BJ (cell line): ENCODE results near the gene SNAPIN. TPM values are rescaled to one million over a fixed set of nuclear protein-coding genes. Genes with fewer than 3 reads are reported as not detected.

Experiments used
- CTCF ChIA-PET: fragments of 350-600 bp; formaldehyde crosslinking; extraction: SDS; loops from one replicate; lab custom pipeline; 2021; ENCODE audit warnings: antibody characterized with exemption, inconsistent platforms; lab: Yijun Ruan, JAX
- POLR2A ChIA-PET: fragments of 300-600 bp; sonication (Branson Sonifier 250); formaldehyde crosslinking; extraction: SDS; loops from one replicate; lab custom pipeline; 2021; ENCODE audit warnings: antibody characterized with exemption; lab: Charles Lee
- DNase-seq: peaks from one replicate; pipeline ENCODE4 v3.0.0-alpha.2; 2011; ENCODE audit warnings: low read depth
- H3K27me3 ChIP-seq: 2 replicates; pipeline ENCODE4 v1.6.0; 2011; ENCODE audit warnings: low read length; ENCODE audit not compliant: control insufficient read depth, insufficient read depth
- H3K36me3 ChIP-seq: 2 replicates; pipeline ENCODE4 v1.5.1; 2011; ENCODE audit warnings: low read length; ENCODE audit not compliant: control insufficient read depth, insufficient read depth
- H3K4me3 ChIP-seq: 2 replicates; pipeline ENCODE4 v1.5.1; 2011; ENCODE audit warnings: low read depth, mild to moderate bottlenecking, control low read depth, low read length
- CTCF ChIP-seq: IDR thresholded peaks from 2 replicates; pipeline ENCODE4 v1.5.1; 2011; ENCODE audit warnings: low read depth, mild to moderate bottlenecking, control low read depth, inconsistent platforms, low read length, moderate library complexity; ENCODE audit not compliant: insufficient read depth
- polyA plus RNA-seq: library from polyadenylated mRNA; depleted of rRNA; stranded (reverse); fragments of >200 nt; gene quantifications from 2 replicates; pipeline ENCODE4 v1.2.3, GENCODE V29; 2011

Gene SNAPIN
- polyA plus RNA-seq, 1 experiment = 50.3 TPM

- POLR2A ChIA-PET = no interaction called here
- H3K27me3 ChIP-seq = peaks cover 43% of the 10 kb centered on the region
These were observed 21.6 kb downstream of the SNAPIN start for GRCh38 chr1:153680120-153680403.

GRCh38 chr1:153682730-153683129 lies 24.2 kb downstream of the SNAPIN start:
- ChIA-PET CTCF (no interaction called here), POLR2A (no interaction called here)
- H3K36me3 ChIP-seq = no peaks in the 10 kb centered on the region
- no peak for DNase-seq
- H3K4me3 ChIP-seq = no peak overlapping the region
- H3K27me3 ChIP-seq = peaks cover 52% of the 10 kb centered on the region
- TF ChIP-seq CTCF = no peak

More at GRCh38 chr1:153680120-153680403, 21.6 kb downstream of the SNAPIN start:
- no peak overlapping the region for H3K4me3 ChIP-seq
- TF ChIP-seq CTCF = no peak
- DNase-seq = no peak
- no peaks in the 10 kb centered on the region for H3K36me3 ChIP-seq
- CTCF ChIA-PET = interaction anchor here (0.8 to 1.7 kb wide), 7 partner anchors 9 to 307 kb away, joined by 3 to 5 read pairs (median 3); partner anchors contain the start of genes ILF2 and RAB13

GRCh38 chr1:153683854-153684253 lies 25.4 kb downstream of the SNAPIN start:
- ChIA-PET CTCF (no interaction called here), POLR2A (no interaction called here)
- H3K36me3 ChIP-seq = no peaks in the 10 kb centered on the region
- TF ChIP-seq CTCF = no peak
- peaks cover 42% of the 10 kb centered on the region for H3K27me3 ChIP-seq
- no peak for DNase-seq
- H3K4me3 ChIP-seq = no peak overlapping the region

GRCh38 chr1:153684892-153685291 lies 26.4 kb downstream of the SNAPIN start:
- no peak for DNase-seq
- no peak for TF ChIP-seq CTCF
- H3K36me3 ChIP-seq = no peaks in the 10 kb centered on the region
- POLR2A ChIA-PET = no interaction called here
- CTCF ChIA-PET = interaction anchor here (0.6 kb wide), 1 partner anchor 19 kb away, joined by 5 read pairs; no protein-coding TSS in a partner anchor
- H3K27me3 ChIP-seq = peaks cover 34% of the 10 kb centered on the region
- no peak overlapping the region for H3K4me3 ChIP-seq

GRCh38 chr1:153685544-153686340 lies 27.2 kb downstream of the SNAPIN start:
- no peaks in the 10 kb centered on the region for H3K36me3 ChIP-seq
- POLR2A ChIA-PET = no interaction called here
- CTCF ChIA-PET = interaction anchor here (0.8 kb wide), 1 partner anchor 10 kb away, joined by 3 read pairs; no protein-coding TSS in a partner anchor

More at GRCh38 chr1:153685544-153686340, 27.2 kb downstream of the SNAPIN start:
- Histone ChIP-seq H3K27me3 (peaks cover 28% of the 10 kb centered on the region), H3K4me3 (no peak overlapping the region)
- no peak for DNase-seq
- TF ChIP-seq CTCF = no peak
